ENCODE data around the gene RENBP. TPM values are rescaled to one million over a fixed set of nuclear protein-coding genes. Genes with fewer than 3 reads are reported as not detected.

RENBP gene
- total and polyA plus RNA-seq, 2 of the 13 experiments (the other 11 are each of a cell fraction or from before 2014, with no cell fraction given) = 1.4 to 2.6 TPM

GRCh38 chrX:153971124-153971449 lies 26.6 kb upstream of the RENBP start (continued):
- no peak for TF ChIP-seq ZNF276 (CRISPR knock-in tag; IDR thresholded peaks at IDR 0.05; ENCODE audit: low read depth)
- TF ChIP-seq, protein P1, sequence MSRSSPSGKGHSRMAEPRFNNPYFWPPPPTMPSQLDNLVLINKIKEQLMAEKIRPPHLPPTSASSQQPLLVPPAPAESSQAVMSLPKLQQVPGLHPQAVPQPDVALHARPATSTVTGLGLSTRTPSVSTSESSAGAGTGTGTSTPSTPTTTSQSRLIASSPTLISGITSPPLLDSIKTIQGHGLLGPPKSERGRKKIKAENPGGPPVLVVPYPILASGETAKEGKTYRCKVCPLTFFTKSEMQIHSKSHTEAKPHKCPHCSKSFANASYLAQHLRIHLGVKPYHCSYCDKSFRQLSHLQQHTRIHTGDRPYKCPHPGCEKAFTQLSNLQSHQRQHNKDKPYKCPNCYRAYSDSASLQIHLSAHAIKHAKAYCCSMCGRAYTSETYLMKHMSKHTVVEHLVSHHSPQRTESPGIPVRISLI (CRISPR knock-in tag; IDR thresholded peaks at IDR 0.05; ENCODE audit: borderline replicate concordance) = no peak
- TF ChIP-seq ZNF788 (CRISPR knock-in tag; IDR thresholded peaks at IDR 0.05; ENCODE audit: borderline replicate concordance) = no peak
- TF ChIP-seq ZNF260 (CRISPR knock-in tag; IDR thresholded peaks at IDR 0.05; ENCODE audit: borderline replicate concordance, low read depth) = no peak
- no peak for TF ChIP-seq KDM3A (CRISPR knock-in tag; IDR thresholded peaks at IDR 0.05; ENCODE audit: low read depth)
- TF ChIP-seq ZNF781 (CRISPR knock-in tag; IDR thresholded peaks at IDR 0.05; ENCODE audit: borderline replicate concordance, not compliant biosample characterization) = no peak
- no peak for TF ChIP-seq MAZ (IDR thresholded peaks at IDR 0.05; ENCODE audit: borderline replicate concordance, low read depth, low read length)
- TF ChIP-seq MAZ (CRISPR knock-in tag; IDR thresholded peaks at IDR 0.05; ENCODE audit: low read depth) = no peak
- no peak for TF ChIP-seq MED13 (CRISPR knock-in tag; IDR thresholded peaks at IDR 0.05)
- no peak for TF ChIP-seq ZNF761 (CRISPR knock-in tag; conservative IDR thresholded peaks at IDR 0.05)
- TF ChIP-seq, protein P2, sequence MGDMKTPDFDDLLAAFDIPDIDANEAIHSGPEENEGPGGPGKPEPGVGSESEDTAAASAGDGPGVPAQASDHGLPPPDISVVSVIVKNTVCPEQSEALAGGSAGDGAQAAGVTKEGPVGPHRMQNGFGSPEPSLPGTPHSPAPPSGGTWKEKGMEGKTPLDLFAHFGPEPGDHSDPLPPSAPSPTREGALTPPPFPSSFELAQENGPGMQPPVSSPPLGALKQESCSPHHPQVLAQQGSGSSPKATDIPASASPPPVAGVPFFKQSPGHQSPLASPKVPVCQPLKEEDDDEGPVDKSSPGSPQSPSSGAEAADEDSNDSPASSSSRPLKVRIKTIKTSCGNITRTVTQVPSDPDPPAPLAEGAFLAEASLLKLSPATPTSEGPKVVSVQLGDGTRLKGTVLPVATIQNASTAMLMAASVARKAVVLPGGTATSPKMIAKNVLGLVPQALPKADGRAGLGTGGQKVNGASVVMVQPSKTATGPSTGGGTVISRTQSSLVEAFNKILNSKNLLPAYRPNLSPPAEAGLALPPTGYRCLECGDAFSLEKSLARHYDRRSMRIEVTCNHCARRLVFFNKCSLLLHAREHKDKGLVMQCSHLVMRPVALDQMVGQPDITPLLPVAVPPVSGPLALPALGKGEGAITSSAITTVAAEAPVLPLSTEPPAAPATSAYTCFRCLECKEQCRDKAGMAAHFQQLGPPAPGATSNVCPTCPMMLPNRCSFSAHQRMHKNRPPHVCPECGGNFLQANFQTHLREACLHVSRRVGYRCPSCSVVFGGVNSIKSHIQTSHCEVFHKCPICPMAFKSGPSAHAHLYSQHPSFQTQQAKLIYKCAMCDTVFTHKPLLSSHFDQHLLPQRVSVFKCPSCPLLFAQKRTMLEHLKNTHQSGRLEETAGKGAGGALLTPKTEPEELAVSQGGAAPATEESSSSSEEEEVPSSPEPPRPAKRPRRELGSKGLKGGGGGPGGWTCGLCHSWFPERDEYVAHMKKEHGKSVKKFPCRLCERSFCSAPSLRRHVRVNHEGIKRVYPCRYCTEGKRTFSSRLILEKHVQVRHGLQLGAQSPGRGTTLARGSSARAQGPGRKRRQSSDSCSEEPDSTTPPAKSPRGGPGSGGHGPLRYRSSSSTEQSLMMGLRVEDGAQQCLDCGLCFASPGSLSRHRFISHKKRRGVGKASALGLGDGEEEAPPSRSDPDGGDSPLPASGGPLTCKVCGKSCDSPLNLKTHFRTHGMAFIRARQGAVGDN (CRISPR knock-in tag; IDR thresholded peaks at IDR 0.05) = no peak; the same call in 1 of the 2 replicates
- TF ChIP-seq JDP2 (CRISPR knock-in tag; IDR thresholded peaks at IDR 0.05; ENCODE audit: borderline replicate concordance) = no peak
- no peak for TF ChIP-seq ZNF343 (CRISPR knock-in tag; IDR thresholded peaks at IDR 0.05)
- TF ChIP-seq ZNF484 (CRISPR knock-in tag; IDR thresholded peaks at IDR 0.05; ENCODE audit: borderline replicate concordance, low read depth) = no peak
- TF ChIP-seq ZNF34 (CRISPR knock-in tag; IDR thresholded peaks at IDR 0.05; ENCODE audit: borderline replicate concordance) = no peak
- peak; percentile 32; the same call in 1 of the 2 replicates for TF ChIP-seq KAT8 (CRISPR knock-in tag; IDR thresholded peaks at IDR 0.05)
- no peak for TF ChIP-seq POLR2AphosphoS5 (IDR thresholded peaks at IDR 0.05; ENCODE audit: low read depth, low read length)
- no peak for TF ChIP-seq THYN1 (CRISPR knock-in tag; IDR thresholded peaks at IDR 0.05; ENCODE audit: borderline replicate concordance, low read depth)
- no peak for TF ChIP-seq NFYC (CRISPR knock-in tag; IDR thresholded peaks at IDR 0.05)
- no peak for TF ChIP-seq ZFP36 (IDR thresholded peaks at IDR 0.05; ENCODE audit: borderline replicate concordance, low read depth, low read length, partially characterized antibody)
- TF ChIP-seq MEIS2 (CRISPR knock-in tag; IDR thresholded peaks at IDR 0.05) = no peak
- no peak for TF ChIP-seq SMAD9 (CRISPR knock-in tag; IDR thresholded peaks at IDR 0.05)
- TF ChIP-seq SRF (IDR thresholded peaks at IDR 0.05; ENCODE audit: low read depth, low read length) = no peak
- no peak for TF ChIP-seq MAFF (IDR thresholded peaks at IDR 0.05; ENCODE audit: low read depth, low read length)
- TF ChIP-seq SP4 (CRISPR knock-in tag; IDR thresholded peaks at IDR 0.05) = peak; percentile 54; the same call in 1 of the 2 replicates
- no peak for TF ChIP-seq HNRNPK (IDR thresholded peaks at IDR 0.05; ENCODE audit: low read depth, low read length, poor library complexity, severe bottlenecking)

Data from HepG2 (cell line).